ENCODE measurements around the gene JDP2.
A peak's percentile ranks its signal among the peaks of the same experiment; 100 is the strongest.

The JDP2 gene

DNA sequence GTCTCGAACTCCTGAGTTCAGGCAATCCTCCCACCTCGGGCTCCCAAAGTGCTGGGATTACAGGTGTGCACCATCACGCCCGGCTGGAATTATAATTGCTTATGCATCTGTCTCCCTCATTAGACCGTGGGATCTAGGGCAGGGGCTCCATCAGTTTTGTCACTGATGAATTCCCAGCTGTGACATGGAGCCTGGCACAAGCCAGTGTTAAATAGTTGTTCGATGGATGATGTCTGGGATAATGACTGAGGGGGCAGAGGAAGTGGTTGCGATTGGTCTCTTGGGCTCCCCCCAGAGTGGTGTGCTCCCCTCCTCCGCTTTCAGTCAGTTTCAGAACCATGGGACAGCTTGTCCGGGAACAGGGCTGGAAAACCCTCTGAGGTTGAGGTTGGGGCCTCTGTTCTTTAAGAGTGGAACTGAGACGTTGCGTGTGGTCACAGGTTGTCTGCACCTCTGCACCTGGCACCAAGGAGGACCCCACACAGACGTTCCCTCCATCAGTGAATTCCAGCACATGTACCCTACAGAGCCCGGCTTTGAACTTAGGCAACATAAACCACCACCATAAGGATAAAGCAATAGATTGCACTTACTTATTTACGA lies 63.7 kb downstream of the JDP2 start:
- no peak for DNase-seq

DNA sequence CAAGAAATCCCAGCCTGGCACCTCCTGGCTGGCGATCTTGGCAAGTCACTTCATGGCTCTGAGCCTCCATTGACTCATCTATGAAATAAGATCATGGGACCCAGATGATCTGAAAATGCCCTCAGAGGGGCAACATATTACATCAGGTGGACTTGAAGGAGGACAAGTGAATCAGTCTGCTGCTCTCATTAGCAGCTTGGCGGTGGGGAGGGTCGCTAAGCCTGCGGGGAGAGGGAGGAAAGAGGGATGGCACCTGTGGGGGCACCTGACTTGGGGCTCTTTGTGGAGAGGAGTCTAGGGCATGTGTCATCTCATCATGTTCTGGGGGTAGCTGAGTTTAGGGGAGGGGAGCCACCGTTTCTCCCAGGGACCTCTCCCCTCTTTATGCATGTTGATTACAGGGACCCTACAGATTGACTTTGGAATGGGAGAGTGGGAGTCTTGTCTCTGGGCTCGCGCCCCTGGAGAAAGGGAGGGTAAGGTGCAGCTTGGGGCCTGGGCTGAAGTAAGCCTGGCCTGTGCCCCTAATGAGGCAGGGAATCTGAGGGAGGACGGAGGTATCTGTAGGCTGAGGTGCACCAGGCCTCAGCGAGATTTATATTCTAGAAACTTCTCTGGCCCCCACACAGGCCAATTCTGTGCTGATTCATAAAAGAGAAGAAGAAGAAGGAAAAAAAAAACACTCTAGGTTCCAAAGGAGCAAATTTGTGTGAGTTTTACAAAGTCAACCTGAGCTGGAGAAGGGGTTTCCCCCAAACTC lies 65.2 kb downstream of the JDP2 start:
- DNase-seq, result no peak

DNA sequence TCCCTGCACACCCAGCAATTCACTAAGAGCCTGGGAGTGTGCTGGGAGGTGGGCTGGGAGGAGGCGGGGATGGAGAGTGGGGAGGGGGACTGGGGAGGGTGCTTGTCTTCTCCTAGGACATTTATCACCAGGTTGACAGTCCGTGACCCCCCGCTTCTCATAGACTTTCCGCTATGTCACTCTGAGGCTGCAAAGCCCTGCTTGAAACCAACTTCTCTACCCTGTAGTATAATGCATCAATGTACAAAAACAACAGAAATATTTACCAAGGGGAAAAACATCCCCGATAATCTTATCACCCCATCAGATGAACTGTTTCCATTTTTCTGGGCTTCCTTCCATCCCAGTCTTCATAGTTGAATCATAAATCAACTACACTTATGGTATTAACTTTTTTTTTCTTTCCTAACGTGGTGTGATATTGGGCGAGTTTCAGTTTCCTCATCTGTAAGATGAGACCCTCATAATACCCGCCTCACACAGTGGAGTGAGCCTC lies 65.8 kb downstream of the JDP2 start:
- no peak for DNase-seq

DNA sequence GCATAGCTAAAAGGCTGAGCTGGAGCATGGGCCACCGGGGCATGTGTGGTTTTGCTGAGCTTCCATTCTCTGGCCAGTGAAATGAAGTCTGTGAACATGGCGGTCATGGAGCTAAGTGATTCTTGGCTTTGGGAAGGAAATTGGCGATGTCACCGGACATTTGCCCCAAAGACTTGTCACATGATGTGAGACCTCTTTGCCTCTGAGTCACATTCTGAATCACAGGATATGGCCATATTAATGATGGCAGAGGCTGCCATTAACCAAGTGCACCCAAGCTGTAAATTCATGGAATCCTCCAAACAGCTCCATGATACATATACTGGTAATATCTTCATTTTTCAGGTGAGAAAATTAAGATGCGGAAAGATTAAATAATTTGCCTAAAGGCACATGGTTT lies 67.1 kb downstream of the JDP2 start:
- no peak for DNase-seq

DNA sequence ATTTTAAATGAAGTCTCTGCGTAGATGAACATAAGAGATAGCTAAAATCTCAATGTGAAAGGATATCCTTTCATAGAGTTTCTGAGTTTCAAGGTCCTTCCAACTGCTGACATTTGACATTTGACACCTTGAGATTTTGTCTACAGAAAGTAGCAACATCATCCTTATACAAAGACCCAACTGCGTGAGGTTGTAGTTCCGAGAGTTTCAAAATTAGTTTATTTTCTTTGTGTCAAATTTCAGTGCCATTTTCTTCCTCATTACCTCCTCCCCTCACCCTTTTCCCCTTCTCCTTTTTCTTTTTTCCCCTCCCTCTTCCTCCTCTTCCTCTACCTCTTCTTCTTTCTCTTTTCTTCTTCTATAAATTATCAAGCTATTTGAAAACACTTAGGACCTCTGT lies 67.6 kb downstream of the JDP2 start:
- DNase-seq, result no peak

DNA sequence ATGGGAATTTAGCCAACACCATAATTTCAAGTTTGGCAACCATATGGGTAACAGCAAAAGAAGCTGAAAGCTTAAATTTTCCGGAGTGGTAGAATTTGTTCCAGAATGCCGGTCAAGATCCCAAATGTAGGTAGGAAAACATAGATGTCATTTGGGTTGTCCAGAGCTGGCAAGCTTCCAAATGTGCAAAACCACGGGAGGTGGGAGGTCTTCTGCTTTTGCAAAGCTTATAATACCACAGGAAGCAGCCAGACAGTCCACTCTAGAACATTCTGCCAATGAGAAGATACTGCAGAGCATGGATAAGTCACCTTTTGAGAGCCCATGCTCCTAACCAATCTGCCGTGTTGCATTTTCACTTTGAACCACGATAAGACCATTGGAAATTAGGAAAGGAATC lies 68.1 kb downstream of the JDP2 start:
- DNase-seq, result peak; percentile 59

DNA sequence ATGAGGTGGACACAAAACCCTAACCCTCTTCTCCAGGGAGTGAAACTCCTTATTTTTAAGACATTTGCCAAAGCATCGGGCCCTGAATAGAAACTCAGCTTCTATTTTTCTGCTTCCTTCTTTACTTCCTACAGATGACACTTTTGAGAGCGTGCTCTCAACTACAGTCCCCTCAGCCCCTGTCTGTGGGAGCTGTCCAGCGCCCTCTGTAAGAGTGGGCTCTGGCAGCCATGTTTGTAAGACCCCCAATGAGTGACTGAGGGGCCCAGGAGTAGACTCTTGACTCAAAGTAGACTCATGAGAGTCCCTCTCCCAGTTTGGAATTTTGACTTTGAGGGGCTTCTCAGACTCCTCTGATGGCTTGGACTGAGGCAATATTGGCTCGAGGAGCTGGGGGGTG lies 68.9 kb downstream of the JDP2 start:
- DNase-seq, result no peak

DNA sequence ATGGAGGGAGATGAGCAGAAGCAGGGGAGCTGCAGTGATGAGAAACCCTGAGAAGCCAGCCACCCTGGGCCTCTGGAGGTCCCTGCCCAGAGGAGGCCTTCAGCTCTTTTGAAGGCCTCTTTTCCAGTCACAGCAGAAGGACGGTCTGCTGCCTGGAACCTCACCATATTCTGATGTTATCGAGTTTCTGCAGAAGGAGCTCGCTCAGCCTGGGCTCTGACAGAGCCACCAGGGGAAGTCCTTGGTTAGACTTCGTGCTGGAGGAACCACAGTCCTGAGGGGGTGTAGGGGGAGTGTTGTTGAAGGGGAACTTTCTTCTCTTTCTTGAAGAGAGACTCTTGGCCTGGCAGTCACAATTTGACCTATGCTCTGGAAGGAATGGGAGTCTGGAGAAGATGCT lies 69.4 kb downstream of the JDP2 start:
- no peak for DNase-seq

DNA sequence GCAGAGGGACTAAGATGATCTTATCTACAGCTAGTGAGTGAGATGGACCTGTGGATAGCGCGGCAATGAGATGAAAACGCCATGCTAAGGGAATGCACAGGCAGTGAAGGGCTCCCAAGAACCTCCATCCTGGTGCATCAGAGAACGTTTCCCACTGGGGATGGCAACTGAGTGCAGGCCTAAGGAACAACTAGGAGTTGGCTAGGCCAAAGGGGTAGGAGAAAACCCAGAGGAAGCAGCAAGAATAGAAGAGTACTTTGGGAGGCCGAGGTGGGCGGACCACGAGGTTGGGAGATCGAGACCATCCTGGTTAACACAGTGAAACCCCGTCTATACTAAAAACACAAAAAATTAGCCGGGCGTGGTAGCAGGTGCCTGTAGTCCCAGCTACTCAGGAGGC lies 69.9 kb downstream of the JDP2 start:
- DNase-seq, result no peak

DNA sequence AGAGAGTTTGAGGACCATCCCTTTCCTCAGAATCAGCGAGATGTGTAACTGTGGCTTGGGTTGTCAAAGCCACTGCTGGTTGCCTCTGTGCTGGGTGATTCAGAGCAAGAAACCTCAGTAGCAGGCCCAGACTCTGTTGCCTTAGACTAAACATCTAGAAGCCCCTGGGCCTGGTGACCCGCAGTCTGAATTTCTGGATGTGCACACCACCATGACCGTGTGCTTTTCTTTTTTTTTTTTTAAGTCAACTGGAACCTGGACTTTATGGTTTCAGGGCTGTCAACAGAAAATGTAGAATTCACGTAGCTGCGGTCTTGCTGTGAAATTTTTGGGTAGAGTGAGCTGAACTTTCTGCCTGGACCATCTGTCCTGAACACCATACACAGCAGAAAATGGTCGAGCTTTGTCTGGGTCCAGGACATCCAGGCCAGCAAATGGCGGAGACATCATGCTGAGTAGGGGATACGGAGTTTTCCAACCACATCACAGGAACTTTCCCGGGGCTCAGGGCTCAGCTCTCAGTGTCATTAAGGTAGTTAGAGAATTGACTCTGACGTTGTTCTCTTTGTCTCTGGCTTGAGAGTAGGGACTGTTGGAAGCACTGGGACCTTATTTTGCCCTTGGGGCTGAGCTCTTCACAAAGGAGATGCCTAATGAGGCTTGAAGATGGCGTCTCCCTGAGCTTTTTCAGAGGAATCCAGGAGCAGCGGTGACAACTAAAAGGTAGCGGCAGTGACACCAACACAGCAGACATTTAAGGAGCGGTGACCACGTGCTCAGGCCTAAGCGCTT lies 71.5 kb downstream of the JDP2 start:
- DNase-seq, result no peak

DNA sequence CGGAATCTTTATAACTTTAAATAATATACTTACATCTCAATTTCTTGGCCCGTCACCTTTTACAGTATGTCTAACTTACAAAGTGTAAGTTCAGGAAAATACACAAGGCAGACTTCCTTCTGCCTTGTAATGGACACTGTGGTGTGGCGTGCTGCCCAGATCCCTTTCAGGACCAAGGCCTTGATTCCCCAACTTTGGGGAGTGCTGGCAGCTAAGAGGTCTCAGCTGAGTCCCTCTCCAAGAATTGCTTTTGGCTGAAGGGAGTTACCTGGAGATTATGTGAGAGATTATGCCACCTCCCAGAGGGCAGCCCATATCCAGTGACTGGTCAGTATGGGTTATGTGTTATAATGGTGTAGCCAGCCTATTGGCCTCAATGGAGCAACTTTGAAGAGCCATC lies 73.3 kb downstream of the JDP2 start:
- no peak for DNase-seq

DNA sequence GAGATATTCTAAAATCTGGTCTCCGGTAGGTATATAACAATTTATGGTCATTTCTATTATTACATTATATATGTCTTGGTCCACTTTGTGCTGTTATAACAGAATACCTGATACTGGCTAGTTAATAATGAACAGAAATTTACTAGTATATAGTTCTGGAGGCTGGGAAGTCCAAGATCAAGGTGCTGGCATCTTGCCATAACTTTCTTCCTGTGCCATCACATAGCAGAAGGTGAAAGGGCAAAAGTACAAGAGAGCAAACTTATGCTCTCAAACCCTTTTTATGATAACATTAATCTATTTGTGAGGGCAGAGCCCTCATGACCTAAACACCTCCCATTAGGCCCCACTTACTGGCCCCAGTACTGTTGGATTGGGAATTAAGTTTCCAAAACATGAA lies 76.6 kb downstream of the JDP2 start:
- DNase-seq, result no peak

DNA sequence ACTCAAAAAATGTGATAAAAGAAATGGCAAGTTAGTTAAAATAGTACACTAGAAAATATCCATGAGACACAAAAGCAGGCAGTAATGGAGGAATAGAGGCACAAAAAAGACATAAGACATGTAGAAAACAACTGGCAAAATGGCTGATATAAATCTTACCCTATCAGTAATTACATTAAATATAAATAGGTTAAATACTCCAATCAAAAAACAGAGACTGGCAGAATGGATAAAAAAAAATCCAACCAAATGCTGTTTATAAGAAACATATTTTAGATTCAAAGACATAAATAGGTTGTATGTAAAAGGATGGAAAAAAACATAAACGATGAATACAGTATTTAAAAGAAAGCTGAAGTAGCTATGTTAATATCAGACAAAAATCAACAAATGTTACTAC lies 79.1 kb downstream of the JDP2 start:
- DNase-seq, result no peak

DNA sequence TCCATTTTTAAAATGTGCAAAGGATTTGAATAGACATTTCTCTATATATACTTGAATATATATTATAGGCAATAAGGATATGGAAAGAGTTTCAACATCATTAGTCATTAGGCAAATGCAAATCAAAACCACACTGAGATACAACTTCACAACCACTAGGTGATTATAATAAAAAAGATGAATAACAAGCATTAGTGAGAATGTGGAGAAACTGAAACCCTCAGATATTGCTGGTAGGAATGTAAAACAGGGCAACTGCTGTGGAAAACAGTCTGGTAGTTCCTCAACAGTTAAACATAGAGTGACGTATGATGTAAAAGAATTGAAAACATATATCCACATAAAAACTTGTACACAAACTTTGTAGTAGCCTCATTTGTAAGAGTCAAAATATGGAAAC lies 82.7 kb downstream of the JDP2 start:
- DNase-seq, result no peak

DNA sequence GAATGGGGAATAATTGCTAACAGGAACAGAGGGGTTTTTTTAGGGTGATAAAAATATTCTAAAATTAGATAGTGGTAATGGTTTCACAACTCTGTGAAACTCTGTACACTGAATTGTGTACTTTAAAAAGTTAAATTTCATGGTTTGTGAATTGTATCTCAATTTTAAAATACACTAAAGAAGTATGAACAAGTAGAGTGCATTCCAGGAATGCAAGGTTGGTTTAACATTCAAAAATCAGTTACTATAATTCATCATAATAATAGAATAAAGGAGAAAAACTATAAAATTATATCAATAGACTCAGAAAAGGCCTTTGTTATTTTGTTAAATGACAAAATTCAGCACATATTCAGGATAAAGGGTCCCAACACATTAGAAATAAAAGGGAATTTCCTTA lies 83.4 kb downstream of the JDP2 start:
- no peak for DNase-seq

DNA sequence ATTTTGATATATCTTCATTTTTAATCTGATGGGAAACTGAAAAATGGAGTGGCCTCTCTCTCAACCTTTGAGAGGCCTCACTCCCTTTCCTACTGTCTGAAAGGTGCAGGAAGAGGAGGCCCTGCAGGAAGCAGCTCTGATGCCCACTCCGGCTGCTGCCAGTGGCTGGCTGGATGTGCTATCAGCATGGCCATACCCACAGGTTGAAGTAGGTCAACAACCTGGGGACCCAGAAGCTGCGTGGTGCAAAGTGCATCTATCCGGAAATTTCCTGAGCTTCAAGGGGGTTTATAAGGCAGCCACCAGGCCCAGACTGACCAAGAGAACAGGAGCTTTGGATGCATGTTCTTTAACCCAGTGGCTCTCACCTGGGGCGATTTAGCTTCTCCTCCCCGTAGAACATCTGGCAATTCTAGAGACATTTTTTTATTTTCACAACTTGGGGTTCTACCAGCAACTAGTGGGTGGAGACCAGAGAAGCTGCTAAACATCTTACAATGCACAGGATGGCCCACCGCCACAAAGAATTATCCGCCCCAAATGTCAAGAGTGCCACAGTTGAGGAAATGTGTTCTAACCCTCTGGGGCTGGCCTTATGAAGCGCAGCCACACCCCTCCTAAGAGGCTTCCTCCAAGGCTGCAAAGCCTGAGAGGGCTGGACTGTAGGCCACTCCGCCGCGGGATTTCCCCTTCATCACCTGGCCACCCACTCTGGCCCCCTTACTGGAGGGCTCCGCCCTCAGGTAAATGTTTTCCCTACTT lies 86.3 kb downstream of the JDP2 start:
- no peak for DNase-seq

DNA sequence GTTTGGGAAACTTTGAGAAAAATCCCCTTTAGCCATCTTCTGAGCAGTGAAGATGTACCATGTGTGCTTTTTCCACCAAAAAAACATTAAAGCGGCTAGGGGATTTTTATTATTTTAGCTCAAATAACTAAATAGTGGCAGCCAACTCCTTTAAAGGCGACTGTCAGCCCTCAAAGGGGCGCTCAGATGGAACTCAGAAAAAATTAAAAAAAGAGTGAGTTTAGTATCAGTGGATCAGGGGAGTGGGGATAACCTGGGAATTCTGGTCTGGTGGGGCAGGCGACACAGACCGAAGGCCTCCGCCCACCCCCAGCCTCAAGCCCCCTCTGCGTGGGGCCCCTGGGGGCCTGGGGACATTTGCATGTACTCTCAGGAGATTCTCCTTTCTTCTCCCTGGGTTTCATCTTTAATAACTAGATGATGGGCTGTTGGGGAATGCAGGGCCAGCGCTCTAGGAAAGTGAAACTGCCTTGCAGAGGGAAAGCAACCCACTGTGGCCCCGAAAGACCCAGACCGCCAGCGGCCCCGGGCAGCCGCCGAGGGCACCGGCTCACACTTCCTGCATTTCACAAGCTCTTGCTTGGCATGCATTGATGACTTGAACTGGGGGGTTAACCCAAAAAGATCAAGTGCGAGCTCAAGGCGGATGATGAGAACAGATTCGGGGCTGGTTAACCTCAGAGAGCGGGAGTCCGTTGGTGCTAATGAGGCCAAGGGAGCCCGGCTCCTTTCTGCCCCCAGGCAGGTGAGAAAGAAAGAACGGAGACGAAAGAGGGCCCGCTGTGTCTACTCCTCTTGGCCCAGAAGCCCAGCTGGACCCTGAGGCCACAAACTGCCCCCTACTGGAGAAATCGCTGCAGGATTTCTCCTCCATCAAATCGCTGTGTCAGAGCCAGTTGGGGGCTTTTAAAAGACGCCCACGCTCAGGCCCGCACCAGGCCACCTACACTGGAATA lies 87.1 kb downstream of the JDP2 start:
- no peak for DNase-seq

DNA sequence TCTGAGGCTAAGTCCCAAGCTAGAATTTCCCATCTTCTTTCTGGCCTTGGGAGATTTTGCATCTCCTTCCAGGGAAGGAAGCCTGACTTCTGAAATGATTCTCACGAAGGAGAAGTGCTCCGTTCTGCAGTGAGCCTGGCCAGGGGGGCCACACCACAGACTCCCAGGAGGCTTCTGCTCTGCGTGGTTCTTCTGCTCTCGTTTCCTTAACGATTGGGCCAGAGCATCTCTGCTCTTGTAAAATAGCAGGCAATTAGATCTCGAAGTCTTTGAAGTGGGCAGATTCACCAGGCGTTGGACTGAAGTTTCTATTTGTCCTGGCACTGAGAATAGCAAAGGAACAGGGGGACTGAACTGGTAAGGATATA lies 87.8 kb downstream of the JDP2 start:
- no peak for DNase-seq

DNA sequence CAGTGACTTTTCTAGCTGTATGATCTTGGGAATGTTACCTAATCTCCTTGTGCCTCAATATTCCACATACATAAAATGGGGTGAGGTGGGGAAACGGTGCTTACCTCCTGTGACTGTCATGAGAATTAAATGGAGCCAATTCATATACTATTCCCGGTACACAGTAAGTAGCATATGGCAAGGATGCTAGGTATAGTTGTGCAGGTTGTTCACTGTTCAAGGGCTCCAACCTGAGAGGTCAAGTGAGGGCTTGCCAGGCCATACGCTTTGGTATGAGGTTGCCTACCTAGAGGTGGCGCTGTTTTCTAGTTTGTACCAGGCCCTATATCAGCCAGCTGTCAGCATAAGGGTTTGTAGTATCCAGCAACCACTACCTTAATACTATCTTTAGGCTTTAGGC lies 90.8 kb downstream of the JDP2 start:
- DNase-seq, result peak; percentile 24

DNA sequence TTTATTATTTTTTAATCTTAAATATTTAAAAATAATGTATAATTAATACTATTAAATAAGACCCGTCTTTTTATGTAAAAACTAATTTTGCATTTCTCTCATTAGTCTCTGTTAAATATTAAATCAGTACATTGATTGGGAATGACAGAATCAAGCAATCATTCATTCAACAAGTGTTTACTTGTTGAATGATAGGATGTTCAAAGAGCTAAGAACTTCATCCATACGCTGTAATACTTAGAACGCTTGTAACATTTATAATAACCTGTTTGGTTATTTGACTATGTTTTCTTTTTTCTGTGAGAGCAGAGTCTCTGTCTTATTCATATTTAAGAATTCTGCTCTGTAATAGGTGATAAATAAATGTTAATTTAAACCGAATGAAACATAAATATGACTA lies 91.6 kb downstream of the JDP2 start:
- no peak for DNase-seq

DNA sequence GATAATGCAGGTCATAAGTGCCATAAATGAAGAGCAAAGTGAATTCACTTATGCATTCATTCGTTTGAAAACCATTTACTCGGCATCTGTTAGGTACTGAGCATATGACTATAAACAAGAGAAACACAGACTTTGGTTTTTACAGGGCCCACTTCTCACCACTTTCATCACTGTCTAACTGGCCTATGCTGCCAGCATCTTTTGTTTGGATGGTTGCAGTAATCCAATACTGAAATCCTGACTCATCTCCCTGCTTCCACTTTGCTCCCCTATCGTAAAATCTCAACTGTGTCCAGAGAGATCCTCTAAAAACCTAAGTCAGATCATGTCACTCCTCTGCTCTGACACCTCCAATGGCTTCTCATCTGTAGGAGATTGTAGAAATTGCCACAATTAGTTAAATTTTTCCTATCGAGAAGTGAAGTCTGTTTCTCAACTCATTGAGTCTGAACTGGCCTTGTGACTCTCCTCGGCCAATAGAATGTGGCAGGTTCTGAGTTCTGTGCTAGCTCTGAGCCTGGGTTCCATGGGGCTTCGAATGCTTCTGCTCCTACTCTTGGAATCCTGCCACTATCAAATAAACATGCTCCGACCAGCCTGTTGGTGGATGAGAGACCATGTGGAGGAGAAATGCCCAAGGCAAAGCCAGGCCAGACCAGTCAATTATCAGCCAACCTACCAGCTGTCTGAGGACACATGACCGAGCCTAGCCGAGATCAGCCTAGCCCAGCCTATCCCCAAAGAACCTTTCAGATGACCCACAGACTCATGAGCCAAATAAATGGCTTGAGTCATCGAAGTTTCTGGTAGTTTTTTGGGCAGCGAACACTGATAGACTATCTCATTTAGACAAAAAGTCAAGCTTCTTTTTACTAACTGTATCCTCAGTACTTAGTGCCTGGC lies 92.3 kb downstream of the JDP2 start:
- no peak for DNase-seq
